Activated CD8-positive, alpha-beta memory T cell treated with anti-CD3 and anti-CD28 coated beads, Interleukin-2, amount 50 U/mL, for 1 hour (primary cell): ENCODE data around the gene MED8.
"Not testable (repeated sequence)": the region's sequence is repeated elsewhere in the genome, so short reads cannot be mapped to it uniquely, and the experiment has no call there.

Source experiments
- DNase-seq: peaks from one replicate; pipeline ENCODE4 v3.0.0-alpha.2; 2020; ENCODE audit errors: extremely low read depth

The MED8 gene

DNA sequence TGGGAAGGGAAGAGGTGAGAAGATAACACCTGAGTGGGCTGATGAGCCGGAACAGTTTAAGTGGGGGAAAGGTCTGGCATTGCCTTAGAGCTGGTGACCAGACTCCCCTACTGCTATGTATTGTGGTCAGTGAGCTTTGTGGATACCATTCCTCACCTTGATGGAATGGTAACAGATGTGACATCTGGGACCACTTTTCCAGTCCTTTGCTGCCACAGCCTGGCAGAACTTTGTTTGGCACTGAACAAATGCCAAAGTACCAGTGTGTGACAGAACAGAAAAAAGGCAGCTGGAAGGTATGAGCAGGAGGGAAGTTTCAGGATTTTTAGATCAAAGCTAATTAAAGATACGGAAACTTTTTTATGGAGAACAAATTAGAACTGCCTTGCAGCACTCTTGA lies 6.2 kb downstream of the MED8 start:
- no peak for DNase-seq

DNA sequence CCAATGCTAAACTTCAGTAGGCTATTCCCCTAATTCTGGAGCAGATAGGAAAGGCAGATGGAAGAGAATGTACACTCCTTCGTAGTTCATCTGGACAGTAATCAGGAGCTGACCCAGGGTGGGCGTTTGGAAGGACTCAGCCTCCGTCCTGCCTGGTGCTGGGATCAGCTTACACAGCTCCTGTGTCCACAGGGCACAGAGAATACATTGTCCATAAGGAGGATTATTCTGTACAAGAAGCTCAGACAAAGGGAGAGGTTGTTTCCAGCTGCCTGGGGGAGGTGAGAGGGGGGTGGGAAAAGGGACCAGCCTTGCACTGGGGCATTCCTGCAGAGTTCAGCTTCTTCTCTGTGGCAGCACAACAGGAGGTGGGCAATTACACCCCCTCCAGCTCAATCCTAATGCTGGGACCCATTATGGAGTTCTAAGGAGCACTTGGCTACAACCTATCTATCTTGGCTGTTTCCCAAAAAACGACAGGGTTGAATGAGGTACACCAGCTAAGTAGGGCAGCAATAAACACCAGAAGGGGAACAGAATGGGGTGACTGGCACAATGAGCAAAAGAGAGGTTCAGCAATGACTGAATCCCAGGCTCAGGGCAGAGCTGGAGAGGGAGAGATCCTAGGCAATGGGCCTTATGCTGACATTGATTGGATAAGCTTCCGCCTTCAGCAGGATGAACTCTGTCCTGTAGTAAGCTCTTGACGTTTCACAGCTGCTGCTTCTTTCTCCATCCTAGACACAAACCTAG lies 7.4 kb downstream of the MED8 start:
- no peak for DNase-seq

DNA sequence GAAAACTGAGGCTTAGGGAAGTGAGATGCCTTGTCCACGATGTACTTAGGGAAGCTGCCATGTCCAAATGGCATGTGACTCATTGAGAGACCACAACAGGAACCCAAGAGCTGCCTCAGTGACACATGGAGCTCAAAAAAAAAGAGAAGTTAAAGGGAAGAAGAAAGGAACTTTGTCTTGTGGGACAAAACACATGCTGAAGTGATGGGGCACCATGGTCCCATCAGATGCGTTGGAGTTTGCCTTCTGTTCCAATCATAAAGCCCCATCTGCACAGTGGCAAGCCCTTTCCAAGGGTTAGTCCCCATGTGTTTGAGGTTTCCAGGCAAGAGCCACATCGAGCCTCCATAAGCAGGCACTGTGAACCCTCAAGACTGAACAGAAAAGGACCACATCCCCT lies 8.0 kb downstream of the MED8 start:
- no peak for DNase-seq

DNA sequence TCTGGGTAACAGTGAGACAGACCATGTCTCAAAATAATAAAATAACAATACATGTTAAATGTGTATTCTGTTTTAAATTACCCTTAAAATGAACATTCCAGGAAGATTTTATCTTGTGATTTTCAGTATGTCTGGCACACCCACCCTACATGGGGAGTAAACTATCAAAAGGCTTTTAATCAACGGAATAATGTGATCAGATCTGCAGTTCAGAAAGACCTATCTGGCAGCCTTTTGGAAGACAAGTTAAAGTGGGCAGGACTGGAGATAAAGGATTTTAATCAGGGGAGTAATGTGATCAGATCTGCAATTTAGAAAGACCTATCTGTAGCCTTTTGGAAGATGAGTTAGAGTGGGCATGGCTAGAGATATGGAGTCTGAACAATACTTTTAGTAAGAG lies 10.1 kb downstream of the MED8 start:
- no peak for DNase-seq

DNA sequence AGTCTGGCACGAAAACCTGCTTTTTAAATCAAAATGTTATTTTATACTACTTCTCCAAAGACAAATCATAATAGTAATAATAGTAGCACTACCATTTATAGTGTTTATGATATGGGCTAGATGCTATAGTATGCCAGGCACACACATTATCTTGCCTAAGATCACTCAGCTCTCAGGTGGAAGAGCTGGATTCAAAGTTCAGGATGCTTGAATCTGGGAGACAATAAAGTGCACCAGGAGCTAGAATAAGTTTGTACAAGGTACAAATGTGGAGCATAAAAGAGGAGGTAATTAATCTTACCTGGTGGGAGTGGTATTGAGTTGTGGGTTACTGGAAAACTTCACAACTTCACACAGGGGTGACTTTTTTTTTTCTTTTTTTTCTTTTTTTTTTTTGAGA lies 11.8 kb downstream of the MED8 start:
- no peak for DNase-seq

DNA sequence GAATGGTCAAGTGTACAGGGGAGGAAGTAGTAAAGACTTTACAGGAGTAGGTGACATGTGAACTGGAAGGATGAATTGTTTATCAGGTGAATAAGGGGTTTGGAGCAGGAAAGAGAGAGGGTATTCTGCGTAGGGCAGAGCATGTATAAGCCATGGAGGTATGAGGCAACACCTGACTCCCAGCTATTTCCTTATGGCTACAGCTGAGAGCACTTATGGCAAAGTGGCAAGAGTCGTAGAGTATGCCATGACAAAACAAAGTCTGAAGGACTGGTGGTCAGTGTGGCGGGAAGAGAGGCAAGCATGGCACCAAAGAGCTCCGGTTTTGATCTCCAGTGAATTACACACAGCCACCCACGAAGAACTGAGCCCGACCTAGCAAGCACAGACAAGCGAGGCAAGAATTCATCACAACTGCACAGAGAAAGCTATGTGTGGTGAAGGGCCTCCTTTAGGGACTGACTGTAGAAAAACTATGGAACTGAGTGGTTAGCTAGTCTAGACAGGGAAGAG lies 12.8 kb downstream of the MED8 start:
- no peak for DNase-seq

DNA sequence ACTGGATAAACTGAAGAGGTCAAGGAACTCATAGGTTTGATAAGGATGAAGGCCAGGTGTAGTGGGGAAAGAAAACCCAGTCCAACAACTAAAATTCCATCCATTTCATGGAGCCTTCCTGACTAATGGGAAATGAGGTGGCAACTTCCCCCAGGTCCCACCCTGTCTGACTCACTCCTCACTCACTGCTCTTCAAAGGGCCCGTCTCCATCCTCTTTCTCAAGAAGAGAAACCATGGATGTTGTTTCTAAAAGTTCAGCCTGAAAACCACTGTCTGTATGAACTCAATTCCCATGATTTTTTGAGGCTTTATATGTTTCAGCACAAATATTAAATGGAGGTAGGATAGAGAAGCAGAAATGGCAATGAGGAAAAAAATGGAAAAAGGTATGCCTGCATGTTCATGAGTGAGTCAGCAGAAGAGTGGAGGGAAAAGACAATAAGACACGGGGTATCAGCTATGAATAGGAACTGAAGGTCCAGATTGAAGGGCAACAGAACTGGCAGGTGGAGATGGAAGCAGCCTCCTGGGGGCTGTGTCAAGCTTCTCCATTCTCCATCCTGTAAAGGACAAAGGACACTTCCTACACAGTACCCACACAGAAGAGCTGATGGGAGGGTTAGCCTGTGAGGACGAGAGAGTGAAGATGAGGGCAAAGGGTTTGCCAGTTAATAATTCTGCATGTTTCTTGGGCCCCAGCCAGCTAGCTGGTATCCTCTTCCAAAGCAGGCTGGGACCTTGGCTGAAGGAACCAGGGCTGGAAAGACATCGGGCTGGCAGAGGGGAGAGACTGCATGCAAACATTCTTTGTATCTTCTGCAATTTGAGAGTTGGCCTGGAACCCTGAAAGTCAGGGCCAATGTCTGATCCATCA lies 16.3 kb downstream of the MED8 start:
- DNase-seq: no peak

DNA sequence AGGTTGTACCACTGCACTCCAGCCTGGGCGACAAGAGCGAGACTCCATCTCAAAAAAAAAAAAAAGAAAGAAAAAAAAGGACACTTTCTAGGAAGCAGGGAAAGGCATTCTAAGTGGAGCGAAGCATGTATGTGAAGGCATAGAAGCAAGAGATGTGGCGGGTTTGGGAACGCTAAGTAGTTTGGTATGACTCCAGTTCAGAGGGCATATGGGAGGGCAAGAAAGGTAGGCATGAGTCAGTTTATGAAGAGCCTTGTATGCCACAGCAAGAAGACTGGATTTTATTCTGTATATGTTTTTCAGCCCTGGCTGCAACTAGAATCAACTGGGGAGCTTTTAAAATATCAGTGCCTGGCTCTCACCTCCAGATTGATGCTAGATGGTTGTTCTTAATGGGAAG lies 17.4 kb downstream of the MED8 start:
- no peak for DNase-seq

DNA sequence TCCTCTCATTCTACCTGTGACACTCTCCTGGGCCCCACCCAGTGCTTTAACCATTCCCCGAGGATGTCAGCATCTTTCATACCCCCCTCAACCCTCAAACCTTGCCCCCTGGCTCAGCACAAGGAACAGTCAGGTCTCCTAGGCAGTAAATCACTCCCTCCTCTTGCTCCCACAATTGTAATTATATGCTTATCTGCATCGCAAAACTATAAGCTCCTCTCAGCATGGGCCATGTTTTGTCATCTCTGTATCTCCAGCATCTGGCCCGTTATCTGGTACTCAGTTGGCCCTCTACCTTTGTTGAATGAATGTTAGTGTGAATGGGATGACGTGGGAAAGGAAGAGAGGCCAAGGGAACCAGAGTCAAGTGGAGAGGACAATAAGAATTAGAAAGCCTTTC lies 19.0 kb downstream of the MED8 start:
- DNase-seq: no peak

DNA sequence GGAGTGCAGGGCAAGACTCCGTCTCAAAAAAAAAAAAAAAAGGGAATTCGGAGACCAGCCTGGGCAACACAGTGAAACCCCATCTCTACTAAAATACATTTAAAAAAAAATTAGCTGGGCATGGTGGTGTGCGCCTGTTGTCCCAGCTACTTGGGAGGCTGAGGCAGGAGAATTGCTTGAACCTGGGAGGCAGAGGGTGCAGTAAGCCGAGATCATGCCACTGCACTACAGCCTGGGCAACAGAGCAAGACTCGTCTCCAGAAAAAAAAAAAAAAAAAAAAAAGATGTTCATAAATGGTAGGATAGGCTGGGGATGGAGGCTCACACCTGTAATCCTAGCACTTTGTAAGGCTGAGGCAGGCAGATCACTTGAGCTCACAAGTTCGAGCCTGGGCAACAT lies 19.8 kb downstream of the MED8 start:
- not testable (repeated sequence) for DNase-seq

DNA sequence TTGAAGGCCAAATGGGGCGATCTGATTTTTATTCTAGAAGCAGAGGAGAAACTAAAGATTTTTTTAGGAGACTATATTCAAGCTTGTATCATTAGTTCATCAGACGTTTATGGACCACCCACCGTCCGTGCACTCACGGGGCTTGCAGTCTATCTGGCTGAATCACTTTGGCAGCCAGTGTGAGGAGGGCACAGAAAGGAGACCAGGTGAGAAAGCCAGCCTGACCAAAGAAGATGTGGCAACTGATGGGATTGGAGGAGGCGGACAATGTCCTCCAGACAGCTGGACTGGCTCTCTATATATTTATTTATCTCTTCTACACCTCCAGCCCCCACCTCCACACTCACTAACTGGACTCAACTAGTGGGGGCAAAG lies 21.0 kb downstream of the MED8 start:
- DNase-seq: no peak

DNA sequence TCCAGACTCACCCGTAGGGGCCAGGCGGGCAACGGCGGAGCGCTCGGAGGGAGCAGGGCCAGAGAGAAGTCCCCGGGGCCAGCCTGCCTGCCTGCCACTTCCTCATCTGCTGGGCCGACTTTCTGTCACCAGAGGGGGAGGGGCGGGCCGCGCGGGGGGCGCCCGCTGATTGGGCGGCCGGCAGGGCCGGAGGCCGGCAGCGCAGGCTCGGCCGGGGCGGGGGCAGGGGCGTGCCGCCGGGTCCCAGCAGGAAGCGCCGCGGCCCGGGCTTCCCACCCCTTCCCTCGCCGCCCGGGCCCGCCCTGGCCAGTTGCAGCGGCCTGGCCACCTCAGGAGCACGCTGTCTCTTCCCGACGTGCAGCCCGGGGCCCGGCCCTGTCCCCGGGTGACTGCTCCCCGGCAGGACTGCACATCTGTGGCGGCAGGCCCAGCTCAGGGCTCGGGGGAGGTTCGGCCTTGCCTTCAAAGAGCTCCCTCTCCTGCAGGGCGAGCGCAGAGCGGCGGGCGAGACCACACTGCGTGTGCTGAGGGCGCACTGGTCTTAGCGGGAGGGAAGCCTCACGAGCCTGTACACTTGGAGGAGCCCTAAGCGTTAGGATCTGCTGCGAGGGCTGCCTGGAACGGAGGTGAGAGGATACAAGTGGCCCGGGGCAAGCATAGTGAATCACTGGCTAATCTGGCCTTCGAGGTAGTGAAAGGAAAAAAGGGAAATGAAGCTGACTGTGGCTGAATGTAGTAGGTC lies 21.5 kb downstream of the MED8 start, which contains the start of gene ELOVL1:
Gene ELOVL1 (minus strand): TSS at position 108 of the 742 bp plus-strand sequence. CDS start 2,402 bp downstream, outside the sequence.
- no peak for DNase-seq

DNA sequence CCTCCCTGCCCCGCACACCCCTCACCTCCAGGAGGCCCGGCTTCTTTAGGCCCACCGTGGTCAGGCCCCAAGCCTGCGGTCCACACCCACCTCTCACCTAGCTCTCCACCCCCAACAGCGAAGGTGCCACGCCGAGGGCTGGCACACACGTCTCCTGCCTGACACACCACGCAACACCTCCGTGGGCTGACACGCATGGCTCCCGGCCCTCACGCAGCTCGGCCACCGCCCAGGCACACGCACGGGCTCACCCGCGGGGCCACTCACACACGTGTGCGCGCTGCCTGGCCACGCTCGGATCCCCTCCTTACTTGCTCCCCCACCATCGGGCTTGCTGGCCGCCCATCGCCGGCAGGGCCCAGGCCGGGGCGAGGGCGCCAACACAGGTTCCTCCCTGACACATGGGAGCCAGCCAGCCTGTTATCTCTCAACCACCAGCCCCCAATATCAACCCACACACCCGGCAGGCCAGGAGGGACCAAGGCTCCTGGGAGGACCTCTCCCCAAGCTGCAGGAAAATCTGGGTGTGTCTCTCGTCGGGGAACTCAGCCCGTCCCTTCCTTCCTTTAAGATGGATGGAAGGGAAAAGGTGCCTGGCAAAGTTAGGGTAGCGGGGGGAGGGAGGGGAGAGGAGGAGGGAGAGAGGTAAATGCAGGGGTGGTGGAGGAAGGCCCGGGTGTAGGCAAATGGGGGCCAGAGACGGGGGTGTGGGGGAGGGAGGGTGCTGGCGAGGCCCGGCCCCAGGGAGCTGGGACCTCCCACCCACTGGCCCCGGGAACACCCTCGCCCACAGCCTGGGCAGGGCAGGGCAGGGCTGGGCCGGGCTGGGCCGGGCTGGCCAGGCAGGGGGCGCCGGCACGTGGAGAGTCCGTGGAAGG lies 22.3 kb downstream of the MED8 start:
- DNase-seq: no peak

DNA sequence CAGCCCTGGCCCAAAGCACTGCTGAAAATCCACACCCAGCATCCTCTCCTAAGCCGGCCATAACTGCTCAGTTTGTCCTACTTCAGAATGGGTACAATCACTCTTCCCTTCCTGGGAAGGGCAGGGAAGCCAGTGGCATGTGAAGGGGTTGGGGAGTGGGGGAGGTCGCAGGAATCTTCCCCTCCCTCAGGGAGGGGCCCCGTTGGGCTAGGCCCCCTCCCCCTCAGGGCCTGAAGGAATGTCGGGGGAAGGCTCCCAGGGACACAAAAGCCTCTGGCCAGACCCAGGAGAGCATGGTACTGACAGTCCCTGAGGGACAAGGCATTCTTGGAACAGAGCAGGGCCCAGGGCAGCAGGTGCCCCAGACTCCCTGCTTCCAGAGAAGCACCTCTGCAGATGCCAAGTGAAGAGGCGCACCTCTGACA lies 23.0 kb downstream of the MED8 start:
- DNase-seq: no peak

DNA sequence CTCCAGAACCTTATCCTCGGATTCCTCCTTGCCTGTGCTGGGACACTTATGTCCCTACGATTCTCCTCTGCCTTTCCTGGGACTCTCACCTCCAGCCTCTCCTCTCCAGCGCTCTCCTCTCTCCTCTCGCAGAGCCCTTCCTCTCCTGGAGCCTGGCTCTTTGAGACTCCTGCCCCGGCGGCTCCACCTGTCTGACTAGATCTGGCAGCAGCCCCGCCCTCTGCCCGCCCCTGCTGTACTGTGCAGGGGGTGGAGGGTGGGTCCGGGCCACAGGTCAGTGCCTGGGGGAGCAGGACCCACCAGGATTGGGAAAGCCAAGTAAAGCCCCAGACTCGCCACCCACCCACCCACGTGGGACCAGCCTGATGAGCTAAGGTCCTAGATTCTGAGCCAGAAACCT lies 23.4 kb downstream of the MED8 start:
- DNase-seq: no peak

DNA sequence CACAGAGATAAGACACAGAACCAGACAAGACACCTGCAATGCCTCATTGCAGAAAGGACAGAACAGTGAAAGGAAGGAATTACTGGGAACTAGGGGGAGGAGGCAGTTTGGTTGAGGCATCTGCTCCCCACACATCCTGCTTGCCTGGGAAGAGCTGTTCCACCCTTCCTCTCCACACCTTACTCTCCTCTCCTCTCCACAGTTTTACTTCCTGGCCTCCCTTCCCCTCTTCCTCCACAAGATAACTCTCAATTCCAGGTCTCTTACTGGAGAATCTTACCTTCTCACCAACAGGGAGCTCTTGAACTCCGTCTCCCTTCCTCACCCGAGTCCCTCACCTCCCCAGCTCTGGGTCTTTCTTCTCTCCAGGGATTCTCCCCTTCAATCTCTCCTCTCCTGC lies 23.9 kb downstream of the MED8 start:
- no peak for DNase-seq

DNA sequence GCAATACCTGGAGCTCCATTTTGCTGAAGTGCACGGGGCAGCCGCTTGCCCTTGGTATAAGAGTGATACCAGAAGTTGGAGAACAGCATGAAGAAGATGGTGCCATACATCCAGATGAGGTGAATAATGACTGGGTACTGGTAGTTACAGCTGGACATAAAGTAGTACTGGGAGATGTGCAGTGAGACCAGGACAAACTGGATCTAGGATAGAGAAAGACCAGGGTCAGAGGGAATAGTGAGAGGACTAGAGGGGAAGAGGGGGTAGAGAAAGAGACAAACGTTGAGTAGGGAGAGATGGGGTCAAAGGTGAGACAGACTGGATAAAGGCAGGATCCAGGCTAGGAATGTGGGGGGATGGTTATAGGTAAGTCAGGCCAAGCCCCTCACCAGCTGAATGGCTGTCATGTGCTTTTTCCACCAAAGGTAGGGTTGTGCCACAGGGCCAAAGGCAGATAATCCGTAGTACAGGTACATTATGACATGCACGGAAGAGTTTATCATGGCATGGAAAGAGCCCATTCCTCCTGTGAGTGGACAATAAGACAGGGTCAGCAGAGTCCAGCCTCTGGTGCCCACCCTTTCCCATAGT lies 25.6 kb downstream of the MED8 start:
- no peak for DNase-seq

DNA sequence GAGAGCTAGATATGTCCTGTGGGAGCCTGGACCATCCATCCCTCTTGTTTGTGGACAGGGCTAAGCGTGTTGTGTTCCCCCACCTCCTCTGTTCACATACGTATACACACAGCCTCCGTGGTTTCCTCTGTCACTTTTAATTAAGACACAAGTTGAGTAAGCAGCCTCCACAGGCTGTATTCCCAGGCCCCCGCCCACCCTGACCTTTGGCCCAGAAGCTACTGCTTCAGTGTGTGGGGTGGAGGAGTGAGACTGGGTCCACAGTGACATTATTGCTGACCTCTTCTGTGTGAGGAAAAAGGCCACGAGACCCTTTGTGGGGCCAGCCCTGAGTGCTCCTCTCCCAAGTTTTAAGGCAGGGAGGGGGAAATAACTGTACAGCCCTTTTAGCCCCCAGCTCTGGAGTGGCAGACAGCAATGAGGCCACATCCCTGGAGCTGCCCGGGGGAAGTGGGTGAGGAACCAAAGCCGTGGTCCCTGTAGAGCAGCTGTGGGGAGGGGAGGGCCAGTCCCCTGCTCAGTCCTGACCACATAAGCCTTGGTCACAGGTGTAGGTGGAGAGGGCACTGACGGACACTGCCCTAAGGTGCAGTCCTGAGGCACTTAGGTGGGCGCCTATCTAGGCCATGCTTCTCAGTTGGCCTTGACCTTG lies 26.2 kb downstream of the MED8 start:
- DNase-seq: no peak

DNA sequence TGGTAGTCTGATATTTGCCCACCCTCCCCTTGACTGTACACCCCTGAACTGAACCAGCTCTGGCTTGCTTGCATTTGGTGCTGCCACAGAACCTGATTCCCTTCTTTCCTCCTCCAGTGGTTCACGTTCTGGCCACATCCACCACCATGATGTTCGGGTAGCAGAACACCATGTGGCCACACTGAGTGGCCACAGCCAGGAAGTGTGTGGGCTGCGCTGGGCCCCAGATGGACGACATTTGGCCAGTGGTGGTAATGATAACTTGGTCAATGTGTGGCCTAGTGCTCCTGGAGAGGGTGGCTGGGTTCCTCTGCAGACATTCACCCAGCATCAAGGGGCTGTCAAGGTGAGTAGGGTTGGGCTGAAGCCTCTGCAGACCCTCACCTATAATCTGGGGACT lies 29.0 kb downstream of the MED8 start:
- DNase-seq: no peak

DNA sequence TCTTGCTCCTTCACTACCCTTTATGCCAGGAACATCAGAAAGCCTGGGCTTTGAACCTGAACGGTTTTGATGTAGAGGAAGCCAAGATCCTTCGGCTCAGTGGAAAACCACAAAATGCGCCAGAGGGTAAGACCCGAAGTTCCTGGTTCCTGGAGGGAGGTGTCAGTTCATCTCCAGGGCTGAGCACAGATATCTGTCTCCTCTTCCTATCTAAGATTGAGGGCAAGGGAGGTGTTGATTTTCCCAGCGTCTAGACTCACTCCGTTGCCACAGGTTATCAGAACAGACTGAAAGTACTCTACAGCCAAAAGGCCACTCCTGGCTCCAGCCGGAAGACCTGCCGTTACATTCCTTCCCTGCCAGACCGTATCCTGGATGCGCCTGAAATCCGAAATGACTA lies 29.9 kb downstream of the MED8 start:
- no peak for DNase-seq
